ENCODE data around the gene POLE. TPM values are rescaled to one million over a fixed set of nuclear protein-coding genes. Genes with fewer than 3 reads are reported as not detected.

The POLE gene
- total RNA-seq, 2 donors from 2014 or later, result 34.5 to 96.1 TPM

- Histone ChIP-seq H3K27ac (no peak overlapping the region), H3K27me3 (no peaks in the 10 kb centered on the region), H3K9me3 (no peaks in the 10 kb centered on the region), H3K4me1 (no peaks in the 10 kb centered on the region), H3K4me3 (no peak overlapping the region), H3K9ac (ENCODE audit: low read depth in 2 of 2, low read length in 2 of 2) (no peak overlapping the region), H3K36me3 (no peaks in the 10 kb centered on the region)
- intact Hi-C loops (cut with DNase I), result no loop called here
- TF ChIP-seq CTCF (IDR thresholded peaks at IDR 0.05), result no peak
- no peak for DNase-seq
Measured at GRCh38 chr12:132635076-132635955, 51.8 kb downstream of the POLE start.

- no peaks in the 10 kb centered on the region for H3K4me1 ChIP-seq
- H3K27ac ChIP-seq, result no peak overlapping the region
- H3K27me3 ChIP-seq, result no peaks in the 10 kb centered on the region
- no peak overlapping the region for H3K4me3 ChIP-seq
- no peak for DNase-seq
- H3K36me3 ChIP-seq, result no peaks in the 10 kb centered on the region
- intact Hi-C loops (cut with DNase I), result no loop called here
- no peak overlapping the region for H3K9ac ChIP-seq (ENCODE audit: low read depth in 2 of 2, low read length in 2 of 2)
- H3K9me3 ChIP-seq, result no peaks in the 10 kb centered on the region
- no peak for TF ChIP-seq CTCF (IDR thresholded peaks at IDR 0.05)
Measured at GRCh38 chr12:132634411-132634990, 52.6 kb downstream of the POLE start.

- no peaks in the 10 kb centered on the region for H3K9me3 ChIP-seq
- no peak for TF ChIP-seq CTCF (IDR thresholded peaks at IDR 0.05)
- H3K36me3 ChIP-seq, result no peaks in the 10 kb centered on the region
- intact Hi-C loops (cut with DNase I), result no loop called here
- DNase-seq, result no peak
- no peaks in the 10 kb centered on the region for H3K27me3 ChIP-seq
- H3K27ac ChIP-seq, result no peak overlapping the region
- no peak overlapping the region for H3K9ac ChIP-seq (ENCODE audit: low read depth in 2 of 2, low read length in 2 of 2)
- no peak overlapping the region for H3K4me3 ChIP-seq
- no peaks in the 10 kb centered on the region for H3K4me1 ChIP-seq
Measured at GRCh38 chr12:132633901-132634300, 53.2 kb downstream of the POLE start.

- TF ChIP-seq CTCF (IDR thresholded peaks at IDR 0.05), result no peak
- H3K9me3 ChIP-seq, result no peaks in the 10 kb centered on the region
- no peak overlapping the region for H3K4me3 ChIP-seq
- H3K27ac ChIP-seq, result no peak overlapping the region
- no peak overlapping the region for H3K9ac ChIP-seq (ENCODE audit: low read depth in 2 of 2, low read length in 2 of 2)
- no peaks in the 10 kb centered on the region for H3K36me3 ChIP-seq
- no peaks in the 10 kb centered on the region for H3K27me3 ChIP-seq
- no peak for DNase-seq
- H3K4me1 ChIP-seq, result no peaks in the 10 kb centered on the region
- intact Hi-C loops (cut with DNase I), result no loop called here
Measured at GRCh38 chr12:132633398-132633797, 53.7 kb downstream of the POLE start.

GRCh38 chr12:132632521-132633228 is 54.5 kb downstream of the POLE start:
- Histone ChIP-seq H3K27me3 (no peaks in the 10 kb centered on the region), H3K4me3 (no peak overlapping the region), H3K36me3 (no peaks in the 10 kb centered on the region), H3K27ac (no peak overlapping the region), H3K4me1 (no peaks in the 10 kb centered on the region), H3K9ac (ENCODE audit: low read depth in 2 of 2, low read length in 2 of 2) (no peak overlapping the region), H3K9me3 (no peaks in the 10 kb centered on the region)
- no peak for TF ChIP-seq CTCF (IDR thresholded peaks at IDR 0.05)
- no peak for DNase-seq
- intact Hi-C loops (cut with DNase I), result no loop called here

All from colonic mucosa (tissue), 4 donors.